Activated gamma-delta T cell treated with anti-CD3 and anti-CD28 coated beads, Interleukin-2, amount 50 U/mL, for 16 hours (primary cell): ENCODE measurements around the gene LPO.

ENCODE experiments used
- DNase-seq: peaks from one replicate; pipeline ENCODE4 v3.0.0-alpha.2; 2020; ENCODE audit warnings: low read depth

The LPO gene

DNA sequence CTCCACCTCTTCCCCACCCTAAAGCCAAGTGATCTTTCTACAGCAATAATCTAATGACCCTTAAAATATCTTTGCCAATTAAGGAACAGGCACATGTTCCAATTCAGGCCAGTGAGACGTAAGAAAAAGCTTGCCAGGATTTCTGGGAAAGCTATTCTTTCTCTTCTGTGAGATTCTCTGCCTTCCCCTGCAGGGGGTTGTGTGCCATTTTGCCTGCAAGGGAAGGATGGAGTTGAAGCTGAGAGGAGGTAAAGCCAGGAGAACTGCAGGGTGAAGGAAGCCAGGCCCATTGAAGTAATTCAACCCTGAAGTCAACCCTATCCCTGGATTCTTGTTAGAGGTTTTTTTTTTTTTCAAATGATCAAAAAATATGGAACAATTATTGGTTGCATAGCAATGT is 9.0 kb upstream of the LPO start:
- DNase-seq, result no peak

DNA sequence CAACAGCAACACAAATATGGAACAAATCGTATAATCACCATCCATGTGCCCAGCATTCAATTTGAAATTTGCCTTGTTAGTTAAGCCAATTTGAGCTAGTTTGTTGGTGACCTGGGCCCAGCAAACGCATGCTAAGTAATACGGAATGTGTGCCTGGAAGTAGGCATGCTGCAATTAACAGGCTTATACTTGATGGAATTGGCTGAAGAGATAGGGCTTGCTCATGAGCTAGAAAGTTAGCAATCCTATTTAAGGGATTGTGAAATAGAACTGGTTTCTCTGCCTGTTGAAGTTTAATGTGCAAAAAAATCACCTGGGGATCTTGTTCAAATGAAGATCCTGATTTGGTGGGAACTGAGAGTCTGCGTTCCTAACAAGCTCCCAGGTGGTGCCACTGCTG is 8.5 kb upstream of the LPO start:
- DNase-seq, result no peak

DNA sequence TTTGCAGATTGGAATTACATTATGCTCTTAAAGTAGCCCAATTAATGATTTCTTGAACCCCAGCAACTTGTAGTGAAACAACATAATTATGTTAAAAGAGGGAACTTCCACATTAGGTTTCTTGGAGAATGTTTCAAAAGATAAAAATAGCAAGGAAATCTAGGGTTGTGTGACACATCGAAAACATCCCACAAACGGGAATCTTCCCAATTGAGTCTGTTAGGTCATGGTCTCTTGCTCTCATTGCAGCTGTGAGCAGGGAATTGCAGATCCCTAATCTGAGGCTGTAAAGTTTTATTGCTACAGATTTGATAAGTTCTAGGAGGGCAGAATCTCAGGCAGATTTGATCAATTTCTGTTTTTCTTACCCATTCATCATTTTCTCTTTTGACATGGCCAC is 6.7 kb upstream of the LPO start:
- DNase-seq, result no peak

DNA sequence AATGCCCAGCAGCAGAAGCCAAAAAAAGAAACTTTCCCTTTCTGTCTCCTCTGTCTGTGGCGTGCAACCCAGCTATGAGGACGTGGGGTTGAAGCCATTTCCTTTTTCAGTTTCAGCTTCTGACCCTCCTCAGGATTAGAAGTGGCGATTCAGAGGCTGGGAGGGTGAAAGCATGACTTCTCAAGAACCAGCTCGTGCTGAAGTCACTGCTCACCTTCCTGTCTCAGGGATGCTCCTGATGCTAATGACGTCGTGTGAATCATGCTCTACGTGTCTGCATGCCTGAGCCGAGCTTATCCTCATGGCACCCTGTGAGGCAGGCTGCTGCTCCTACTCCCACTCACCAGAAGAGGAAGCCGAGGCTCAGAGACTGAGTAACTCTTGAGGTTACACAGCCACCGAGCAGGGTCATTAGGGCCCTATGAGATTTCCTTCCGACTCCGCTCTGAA is 5.7 kb upstream of the LPO start:
- no peak for DNase-seq

DNA sequence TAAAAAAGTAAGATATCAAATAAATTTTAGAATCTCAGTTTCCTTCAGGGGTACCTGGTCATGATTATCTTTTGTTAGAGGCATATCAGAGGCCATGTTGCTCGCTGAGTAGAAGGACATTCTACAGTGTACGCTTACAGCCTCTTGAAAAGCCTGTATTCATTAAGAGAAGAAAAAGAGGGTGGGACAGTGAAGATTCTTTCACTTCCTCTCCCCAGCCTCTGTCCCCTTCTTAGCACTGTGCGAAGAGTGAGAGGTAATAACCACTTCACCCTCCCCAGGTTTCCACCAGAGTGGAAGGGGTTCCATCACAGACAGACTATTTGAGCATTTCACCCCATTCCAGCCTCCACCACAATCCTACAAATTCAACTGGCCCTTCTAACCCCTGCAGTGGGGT is 4.8 kb upstream of the LPO start:
- DNase-seq, result no peak

DNA sequence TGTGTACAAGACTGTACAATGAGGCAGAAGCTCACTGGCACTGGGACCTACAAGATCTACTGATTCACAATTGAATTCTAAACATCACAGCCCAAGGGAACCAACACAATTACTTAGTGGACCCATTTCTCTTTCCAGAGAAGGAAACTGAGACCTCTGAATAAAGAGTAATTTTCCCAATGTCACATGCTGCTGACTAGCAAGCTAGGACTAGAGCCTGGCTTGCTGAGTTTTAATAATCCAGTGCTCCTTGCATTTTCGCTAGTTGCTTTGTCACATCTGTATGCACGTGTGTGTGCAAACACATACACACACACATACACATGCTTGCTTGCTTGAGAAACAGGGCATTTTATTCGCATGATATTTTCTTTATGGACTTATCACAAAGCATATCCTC is 3.9 kb upstream of the LPO start:
- no peak for DNase-seq

DNA sequence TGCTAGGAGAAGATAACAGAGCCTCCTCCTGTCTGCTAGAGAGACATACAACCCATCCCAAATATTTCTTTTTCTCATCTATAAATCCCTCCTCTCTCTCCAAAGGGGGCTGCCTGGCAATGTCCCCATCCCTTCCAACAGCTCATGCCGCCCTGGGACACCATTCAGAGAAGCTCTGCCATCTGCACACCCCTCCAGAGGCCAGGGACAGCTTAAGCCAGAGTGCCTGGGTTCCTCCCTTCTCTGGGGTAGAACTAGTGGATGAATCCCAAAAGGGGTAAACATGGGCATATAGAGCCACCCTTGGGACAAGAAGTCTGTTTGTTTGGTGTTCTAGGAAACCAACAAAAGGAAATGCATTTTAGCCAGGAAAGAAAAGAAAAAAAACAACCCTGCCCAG is 2.6 kb upstream of the LPO start:
- DNase-seq, result no peak

DNA sequence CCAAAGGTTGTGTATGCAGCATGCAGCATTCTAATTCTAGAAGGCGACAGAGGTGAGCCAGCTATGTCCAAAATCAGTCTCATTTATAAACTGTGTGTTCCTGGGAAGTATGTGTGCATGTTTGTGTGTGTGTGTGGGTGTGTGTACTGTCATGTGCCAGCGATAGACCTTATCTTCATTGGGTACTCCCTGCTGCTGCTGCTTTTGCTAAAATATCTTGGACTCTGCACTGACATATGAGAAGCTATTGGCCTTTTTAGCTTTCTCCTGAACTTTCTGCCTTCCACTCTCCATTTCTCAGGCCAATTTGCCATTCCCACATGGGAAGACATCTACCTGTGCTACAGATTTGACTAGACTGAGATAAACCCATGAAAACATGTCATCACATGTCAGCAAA is 2.0 kb upstream of the LPO start:
- no peak for DNase-seq

DNA sequence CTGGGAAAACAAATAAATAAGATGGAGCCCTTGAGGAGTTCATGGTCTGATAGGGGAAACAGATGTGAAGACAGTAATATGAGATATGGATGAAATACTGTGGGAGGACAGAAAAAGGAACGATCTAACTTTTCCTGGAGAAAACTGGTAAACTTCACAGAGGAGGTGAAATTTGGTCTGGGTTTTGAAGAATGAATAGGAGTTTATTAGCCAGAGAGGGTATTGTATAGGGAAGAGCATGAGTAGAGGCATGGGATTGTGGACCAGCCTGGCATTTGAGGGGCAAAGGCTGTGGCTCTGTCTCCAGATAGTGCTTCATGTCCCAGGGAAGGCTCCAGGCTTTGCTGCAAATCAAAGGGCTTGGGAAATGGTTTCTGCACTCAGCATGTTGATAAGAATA is 1.6 kb downstream of the LPO start:
- DNase-seq, result no peak

DNA sequence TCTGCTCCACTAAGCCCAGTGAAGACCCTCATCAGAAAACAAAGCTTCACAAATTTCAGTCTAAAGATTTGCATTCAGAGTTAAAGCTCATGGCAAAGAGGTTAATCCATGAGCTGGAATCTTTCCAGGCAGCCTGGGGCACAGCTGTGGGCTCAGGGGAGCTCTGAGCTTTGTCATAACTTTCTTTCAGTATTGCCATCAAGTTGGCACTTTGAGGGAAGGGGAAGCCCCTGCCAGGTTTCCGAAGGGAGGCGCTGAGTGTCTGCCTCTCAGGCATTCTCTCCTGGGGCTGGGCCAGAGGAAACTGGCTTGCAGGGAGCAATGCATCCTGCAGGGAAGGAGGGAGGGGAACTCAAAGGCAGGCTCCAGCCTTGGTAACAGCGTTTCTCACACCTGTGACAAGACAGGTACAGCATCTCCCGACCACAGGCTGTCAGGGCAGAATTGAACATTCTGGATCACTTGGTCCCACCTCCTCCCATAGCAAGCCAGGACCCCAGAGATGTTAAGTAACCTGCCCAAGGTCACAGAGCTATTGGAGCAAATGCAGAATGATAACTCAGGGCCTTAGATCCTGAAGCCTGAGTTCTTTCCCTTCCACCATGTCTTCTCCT is 3.9 kb downstream of the LPO start:
- DNase-seq, result no peak

DNA sequence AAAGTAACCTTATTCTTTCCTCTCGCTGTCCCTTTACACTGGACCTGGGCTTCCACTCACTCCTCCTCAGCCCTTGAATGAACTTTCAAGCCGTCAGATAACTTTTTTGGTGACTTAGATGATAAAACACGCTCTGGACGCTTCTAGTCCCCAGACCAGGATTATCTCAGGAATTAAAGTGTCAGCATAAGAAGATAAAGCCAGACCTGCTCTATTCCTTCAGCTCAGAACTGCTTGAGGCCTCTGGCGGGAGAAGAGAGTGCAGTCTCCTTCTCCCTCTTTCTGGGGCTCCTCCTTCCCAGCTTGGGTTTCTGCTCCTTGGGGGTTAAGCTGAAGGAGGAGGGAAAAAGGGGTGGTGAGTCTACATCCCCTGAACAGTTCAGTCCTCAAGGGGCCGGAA is 6.6 kb downstream of the LPO start:
- DNase-seq, result no peak

DNA sequence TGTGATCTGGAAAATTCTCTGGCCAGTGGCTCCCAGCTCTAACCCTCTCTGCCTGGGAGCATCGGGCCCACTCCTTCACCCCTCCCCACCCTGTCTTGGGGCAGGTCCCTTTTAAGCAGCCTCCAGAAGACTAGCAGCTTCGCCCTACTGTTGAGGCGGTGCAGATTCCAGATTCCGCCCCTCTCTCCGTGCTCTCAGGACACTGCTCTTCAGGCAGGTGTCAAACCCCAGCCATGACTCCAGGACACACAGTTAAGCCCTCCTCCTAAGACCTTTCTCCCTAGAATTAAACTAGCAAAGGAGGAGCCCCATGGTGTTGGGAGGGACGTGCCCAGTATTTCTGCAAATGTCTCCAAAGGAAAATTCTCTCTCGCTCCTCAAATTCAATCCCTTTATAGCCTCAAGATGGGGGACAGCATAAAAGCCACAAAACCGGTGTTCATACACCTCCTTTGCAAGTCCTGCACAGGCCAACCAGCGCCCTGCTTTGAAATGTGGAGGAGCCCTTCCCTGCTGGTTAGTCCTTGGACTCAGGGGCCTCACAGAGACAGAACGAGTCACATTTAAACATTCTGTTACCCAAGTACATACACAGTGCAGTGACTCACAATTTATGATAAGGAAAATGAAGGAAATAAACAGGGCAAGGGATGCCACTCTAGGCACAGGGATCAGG is 7.2 kb downstream of the LPO start:
- DNase-seq, result no peak

DNA sequence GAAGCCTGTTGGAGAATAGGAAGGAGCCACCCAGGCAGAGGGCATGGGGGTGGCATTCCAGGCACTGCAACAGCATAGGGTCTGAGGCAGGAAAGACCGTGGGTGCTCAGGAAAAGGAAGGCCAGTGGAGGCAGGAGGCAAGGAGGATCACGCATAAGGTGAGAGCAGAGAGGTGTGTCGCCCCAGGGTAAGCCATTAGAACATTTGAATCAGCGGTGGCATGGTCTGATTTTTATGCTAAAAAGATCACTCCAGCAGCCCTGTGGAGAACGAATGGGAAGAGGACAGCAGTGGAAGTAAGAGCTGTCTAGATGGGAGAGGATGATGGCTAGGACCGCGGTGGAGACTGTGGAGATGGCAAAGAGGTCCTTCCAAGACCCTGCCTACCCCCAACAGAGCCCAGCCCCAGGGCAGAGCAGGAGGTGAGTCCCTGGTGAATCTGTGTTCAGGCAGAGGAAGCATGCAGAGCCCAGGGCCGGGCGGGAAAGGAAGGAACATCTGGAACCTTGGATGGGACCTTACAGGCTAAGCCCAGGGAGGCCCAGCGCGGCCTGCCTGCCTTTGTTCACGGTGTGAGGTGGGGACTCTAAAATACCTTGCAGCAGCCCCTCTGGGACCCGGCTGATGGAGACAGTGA is 7.8 kb downstream of the LPO start:
- no peak for DNase-seq

DNA sequence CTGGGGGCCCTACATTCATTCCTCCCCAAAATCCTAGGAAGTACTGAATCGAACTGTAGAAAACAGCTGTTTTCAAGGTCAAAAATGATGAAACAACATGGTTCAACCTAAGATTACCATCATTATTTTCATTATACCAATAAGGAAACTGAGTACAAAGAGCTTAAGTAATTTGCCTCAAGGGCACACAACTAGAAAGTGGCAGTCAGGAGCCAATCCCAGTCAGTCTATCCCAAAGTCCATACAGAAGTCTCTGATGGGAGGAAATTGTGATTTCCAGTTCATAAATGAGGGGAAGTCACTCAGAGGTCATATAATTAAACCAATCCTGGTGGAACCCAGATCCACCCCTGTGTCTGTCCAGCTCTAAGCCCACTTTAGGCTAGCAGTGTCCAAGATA is 8.4 kb downstream of the LPO start:
- no peak for DNase-seq

DNA sequence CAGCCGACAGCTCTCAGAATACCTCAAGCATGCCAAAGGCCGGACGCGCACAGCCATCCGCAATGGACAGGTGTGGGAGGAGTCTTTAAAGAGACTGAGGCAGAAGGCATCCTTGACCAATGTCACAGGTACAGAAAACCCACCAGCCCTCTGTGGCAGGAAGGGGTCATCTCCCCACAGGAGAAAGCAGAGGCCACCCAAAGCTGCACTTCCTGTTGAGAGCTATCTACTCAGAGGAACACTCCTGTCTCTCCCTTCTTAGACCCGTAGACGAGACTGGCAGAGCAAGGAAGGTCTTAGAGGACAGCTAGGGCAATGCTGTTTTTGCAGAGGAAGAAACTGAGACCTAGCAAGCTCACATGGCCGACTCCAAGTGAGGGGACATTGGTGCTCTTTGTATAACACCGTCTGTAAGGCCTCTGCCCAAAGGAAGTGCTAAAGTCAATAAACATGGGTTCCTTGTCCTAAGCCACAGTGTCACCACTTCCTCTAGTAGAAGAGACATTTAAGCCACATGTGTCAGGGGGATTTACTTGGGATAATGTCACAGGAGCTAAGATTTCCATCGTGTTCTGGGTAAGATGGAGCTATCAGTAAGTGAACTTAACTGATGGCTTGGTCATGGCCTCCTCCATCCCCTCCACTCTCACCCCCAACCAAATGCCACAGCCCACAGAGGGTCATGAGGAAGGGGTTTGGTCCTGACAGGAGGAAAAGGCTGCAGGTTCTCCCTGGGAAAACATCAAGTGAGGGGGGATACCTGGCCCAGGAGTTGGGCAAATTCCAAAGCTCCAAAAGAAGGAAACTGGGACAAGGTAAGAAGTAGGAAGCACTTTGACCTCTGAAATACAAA is 9.4 kb downstream of the LPO start:
- DNase-seq, result no peak

DNA sequence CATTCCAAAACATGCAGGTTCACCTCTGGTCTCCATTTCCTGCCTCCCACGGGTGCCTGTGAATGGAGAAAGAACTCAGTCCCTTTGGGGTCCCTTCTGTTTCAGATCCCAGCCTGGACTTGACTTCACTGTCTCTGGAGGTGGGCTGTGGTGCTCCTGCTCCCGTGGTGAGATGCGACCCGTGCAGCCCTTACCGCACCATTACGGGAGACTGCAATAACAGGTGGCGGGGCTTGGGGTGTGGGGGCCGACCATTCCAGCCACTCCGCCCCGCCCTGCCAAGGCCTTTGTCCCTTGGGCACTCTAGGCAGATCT is 10.5 kb downstream of the LPO start:
- no peak for DNase-seq

DNA sequence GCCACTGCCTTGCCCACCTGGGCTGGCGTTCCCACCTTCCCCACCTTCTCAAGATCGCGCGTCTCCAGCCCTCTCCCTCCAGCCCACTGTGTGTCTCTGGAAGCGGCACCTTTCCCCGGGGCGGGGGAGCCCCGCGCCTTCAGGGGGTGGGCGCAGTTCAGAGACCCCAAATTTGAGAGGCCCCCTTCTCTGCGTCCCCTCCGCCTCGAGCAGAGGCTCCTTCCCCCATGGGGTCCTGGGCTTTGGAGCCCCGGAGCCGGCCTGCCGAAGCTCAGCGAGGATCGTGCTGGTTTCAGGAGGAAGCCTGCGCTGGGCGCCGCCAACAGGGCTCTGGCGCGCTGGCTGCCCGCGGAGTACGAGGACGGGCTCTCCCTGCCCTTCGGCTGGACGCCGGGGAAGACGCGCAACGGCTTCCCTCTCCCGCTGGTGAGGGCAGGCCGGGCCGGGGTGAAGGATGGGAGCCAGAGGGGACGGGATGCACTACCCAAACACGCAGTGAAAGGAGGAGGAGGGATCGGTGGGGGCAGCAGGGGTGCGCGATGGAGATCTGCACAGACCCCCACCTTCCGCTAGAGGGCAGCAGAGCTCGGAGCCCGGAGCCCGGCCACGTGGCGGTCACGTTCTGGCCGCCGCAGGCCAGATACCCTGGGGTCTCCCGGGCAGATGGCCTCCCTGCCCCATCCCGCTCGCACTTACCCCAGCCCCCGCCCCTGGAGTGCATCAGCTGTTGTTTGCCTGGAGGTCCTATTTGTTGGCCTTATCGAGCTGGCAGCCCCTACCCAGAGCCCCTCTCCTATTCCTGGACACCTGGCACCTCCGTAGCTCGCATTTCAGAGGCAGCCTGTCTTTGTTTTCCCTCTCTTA is 11.1 kb downstream of the LPO start:
- peak; percentile 63 for DNase-seq

DNA sequence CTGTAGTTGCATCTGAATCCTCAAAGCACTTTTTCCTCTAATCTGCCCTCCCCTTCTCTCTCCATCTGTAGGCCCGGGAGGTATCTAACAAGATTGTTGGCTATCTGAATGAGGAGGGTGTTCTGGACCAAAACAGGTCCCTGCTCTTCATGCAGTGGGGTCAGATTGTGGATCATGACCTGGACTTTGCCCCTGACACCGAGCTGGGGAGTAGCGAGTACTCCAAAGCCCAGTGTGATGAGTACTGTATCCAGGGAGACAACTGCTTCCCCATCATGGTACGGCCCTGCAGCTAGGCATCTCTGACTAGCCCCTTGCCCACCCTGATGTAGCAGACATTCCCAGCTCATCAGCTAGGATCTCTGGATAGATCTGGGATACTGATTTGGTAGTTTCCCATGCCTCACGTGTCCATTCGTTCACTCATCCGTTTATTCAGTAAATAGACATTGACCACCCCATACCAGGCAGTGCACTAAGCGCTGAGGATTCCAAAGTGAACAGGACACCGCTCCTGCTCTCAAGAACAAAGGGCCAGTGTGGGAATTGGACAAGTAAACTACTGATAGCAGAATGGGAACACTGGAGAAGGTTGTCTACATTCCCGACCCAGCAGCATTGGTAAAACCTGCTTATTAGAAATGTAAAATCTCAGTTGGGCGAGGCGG is 12.1 kb downstream of the LPO start:
- DNase-seq, result no peak

DNA sequence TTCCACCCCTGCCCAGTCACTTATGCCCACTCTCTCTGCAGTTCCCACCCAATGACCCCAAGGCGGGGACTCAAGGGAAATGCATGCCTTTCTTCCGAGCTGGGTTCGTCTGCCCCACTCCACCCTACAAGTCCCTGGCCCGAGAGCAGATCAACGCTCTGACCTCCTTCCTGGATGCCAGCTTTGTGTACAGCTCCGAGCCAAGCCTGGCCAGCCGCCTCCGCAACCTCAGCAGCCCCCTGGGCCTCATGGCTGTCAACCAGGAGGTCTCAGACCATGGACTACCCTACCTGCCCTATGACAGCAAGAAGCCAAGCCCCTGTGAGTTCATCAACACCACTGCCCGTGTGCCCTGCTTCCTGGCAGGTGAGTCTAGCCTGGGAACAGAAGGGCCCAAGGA is 13.8 kb downstream of the LPO start:
- no peak for DNase-seq

DNA sequence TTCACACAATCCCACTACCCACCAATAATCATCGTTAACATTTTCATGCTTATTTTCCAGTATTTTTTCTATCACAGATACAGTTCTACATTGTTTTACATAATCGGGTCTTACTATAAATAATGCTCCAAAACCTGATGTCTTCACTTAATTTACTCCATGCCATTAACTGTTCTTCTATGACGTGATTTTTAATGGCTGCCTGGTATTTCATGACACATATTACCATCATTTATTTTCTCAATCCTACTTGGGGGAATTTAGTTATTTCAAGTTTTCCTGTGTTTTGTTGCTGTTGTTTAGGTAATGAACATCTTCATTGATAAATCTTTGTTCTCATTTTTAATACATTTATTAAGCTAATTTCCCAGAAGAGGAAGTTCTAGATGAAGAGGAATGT is 14.7 kb downstream of the LPO start:
- no peak for DNase-seq

DNA sequence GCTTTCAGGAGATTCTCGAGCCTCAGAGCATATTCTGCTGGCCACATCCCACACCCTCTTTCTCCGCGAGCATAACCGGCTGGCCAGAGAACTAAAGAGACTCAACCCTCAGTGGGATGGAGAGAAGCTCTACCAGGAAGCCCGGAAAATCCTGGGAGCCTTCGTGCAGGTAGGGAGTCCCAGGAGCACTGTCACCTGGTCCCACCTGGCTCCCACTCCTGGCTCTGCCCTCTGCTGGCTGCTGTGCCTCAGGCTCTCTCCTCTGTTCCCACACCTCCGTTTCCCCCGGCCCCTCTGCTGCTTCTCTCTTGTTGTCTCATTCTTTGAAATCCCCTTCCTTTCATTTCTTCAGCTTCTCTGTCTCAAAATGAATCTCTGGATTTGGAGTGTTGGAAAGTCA is 16.4 kb downstream of the LPO start:
- DNase-seq, result no peak

DNA sequence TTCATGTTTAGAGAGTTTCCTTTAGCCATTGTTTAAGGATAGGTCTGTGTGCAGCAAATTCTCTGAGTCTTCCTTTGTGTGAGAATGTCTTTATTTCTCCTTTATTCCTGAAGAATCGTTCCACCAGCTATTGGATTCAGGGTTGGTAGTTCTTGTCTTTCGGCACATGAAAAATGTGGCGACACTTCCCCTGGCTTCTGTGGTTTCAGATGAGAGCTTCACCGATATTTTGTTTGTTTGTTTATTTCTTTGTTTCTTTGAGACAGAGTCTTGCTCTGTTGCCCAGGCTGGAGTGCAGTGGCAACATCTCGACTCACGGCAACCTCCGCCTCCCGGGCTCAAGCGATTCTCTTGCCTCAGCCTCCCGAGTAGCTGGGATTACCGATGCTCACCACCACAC is 23.8 kb downstream of the LPO start:
- no peak for DNase-seq
